Measurements from ENCODE around the gene ARHGEF17.

DNA sequence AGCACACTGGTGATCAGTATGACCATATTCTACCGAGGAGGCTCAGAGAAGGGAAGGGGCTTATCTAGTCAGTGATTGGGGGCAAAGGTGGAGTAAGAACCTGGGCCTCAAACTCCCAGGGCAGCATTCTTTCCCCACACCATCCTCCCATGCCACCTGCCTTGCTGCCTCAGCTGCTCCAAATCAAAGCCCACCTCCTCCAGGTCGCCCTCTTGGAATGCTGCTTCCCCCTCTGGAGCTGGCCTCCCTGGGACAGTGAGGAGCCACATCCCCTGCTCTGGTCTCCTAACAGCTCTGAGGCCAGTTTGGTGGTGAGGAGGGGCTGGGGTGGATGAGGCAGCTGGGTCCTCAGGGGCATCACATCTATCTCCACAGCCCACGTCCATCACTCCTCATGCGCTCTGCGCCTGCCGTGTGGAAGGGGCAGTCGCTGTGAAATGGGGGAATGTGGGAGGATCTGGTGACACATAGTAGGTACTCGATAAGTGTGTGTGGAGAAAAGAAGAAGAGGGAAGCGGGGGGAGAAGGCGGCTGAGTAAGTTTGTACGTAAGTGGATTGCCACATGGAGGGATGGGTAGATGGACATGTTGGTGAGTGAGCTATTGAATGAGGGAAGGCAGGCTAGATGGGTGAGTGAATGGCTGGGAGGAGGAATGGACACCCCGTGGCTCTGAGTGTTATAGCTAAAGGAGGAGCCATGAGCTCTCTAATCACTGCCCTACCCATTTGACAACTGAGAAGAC is 16.1 kb upstream of the ARHGEF17 start:
- TF ChIP-seq, protein P1, sequence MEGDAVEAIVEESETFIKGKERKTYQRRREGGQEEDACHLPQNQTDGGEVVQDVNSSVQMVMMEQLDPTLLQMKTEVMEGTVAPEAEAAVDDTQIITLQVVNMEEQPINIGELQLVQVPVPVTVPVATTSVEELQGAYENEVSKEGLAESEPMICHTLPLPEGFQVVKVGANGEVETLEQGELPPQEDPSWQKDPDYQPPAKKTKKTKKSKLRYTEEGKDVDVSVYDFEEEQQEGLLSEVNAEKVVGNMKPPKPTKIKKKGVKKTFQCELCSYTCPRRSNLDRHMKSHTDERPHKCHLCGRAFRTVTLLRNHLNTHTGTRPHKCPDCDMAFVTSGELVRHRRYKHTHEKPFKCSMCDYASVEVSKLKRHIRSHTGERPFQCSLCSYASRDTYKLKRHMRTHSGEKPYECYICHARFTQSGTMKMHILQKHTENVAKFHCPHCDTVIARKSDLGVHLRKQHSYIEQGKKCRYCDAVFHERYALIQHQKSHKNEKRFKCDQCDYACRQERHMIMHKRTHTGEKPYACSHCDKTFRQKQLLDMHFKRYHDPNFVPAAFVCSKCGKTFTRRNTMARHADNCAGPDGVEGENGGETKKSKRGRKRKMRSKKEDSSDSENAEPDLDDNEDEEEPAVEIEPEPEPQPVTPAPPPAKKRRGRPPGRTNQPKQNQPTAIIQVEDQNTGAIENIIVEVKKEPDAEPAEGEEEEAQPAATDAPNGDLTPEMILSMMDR (IDR thresholded peaks at IDR 0.05; ENCODE audit: poor library complexity) = no peak
- TF ChIP-seq EZH2 (IDR thresholded peaks at IDR 0.05; ENCODE audit: borderline replicate concordance) = no peak
